GM23338 (cell line): ENCODE measurements around the gene FKRP. TPM values are rescaled to one million over a fixed set of nuclear protein-coding genes. Genes with fewer than 3 reads are reported as not detected.

Experiments
- ATAC-seq: fragments of 200-7000 bp; cut with Tn5 transposase; 3 replicates; pipeline ENCODE4 v1.9.1; 2020
- DNase-seq: peaks from one replicate; pipeline ENCODE4 v3.0.0-alpha.2; 2015; ENCODE audit warnings: low spot score
- H2AFZ ChIP-seq: fragments of 200-600 bp; sonication (generic); 2 replicates; pipeline ENCODE4 v1.8.0; 2016; ENCODE audit warnings: antibody characterized with exemption, mild to moderate bottlenecking, moderate library complexity
- H3F3A ChIP-seq: fragments of 200-600 bp; sonication (generic); replicated peaks from 2 replicates; pipeline ENCODE4 v1.8.0; 2017; ENCODE audit warnings: antibody characterized with exemption, mixed run types, low read depth
- H3K27ac ChIP-seq: fragments of 200-600 bp; sonication (generic); 2 replicates; pipeline ENCODE4 v1.6.1; 2016; ENCODE audit warnings: low read depth
- H3K27me3 ChIP-seq: fragments of 200-600 bp; sonication (generic); 2 replicates; pipeline ENCODE4 v1.8.0; 2016; ENCODE audit warnings: mild to moderate bottlenecking, mixed run types, moderate library complexity; ENCODE audit not compliant: insufficient read depth
- H3K36me3 ChIP-seq: fragments of 200-600 bp; sonication (generic); 2 replicates; pipeline ENCODE4 v1.8.0; 2016; ENCODE audit warnings: mild to moderate bottlenecking; ENCODE audit not compliant: insufficient read depth
- H3K4me1 ChIP-seq: fragments of 200-600 bp; sonication (generic); 2 replicates; pipeline ENCODE4 v1.8.0; 2016; ENCODE audit warnings: mild to moderate bottlenecking, moderate library complexity; ENCODE audit not compliant: insufficient read depth
- H3K4me2 ChIP-seq: fragments of 200-600 bp; sonication (generic); 2 replicates; pipeline ENCODE4 v1.7.1; 2017; ENCODE audit warnings: mixed run types
- H3K4me3 ChIP-seq: fragments of 200-600 bp; sonication (generic); 2 replicates; pipeline ENCODE4 v1.6.1; 2016; ENCODE audit warnings: mixed run types
- H3K79me2 ChIP-seq: fragments of 200-600 bp; sonication (generic); replicated peaks from 2 replicates; pipeline ENCODE4 v1.8.0; 2017; ENCODE audit warnings: mild to moderate bottlenecking; ENCODE audit not compliant: insufficient read depth
- H3K9me2 ChIP-seq: fragments of 200-600 bp; sonication (generic); 2 replicates; pipeline ENCODE4 v1.8.0; 2017; ENCODE audit not compliant: insufficient read depth
- H4K20me1 ChIP-seq: fragments of 200-600 bp; sonication (generic); replicated peaks from 2 replicates; pipeline ENCODE4 v1.8.0; 2017; ENCODE audit warnings: mild to moderate bottlenecking; ENCODE audit not compliant: insufficient read depth
- H3K27ac Mint-ChIP-seq: 2 replicates; pipeline ENCODE4 v1.8.0; 2020; ENCODE audit warnings: inconsistent platforms, mild to moderate bottlenecking, moderate library complexity, mixed read lengths
- H3K27me3 Mint-ChIP-seq: 3 replicates; pipeline ENCODE4 v1.8.0; 2022; ENCODE audit warnings: low read depth, mild to moderate bottlenecking, moderate library complexity, mixed read lengths, inconsistent platforms; ENCODE audit not compliant: insufficient read depth, poor library complexity
- H3K36me3 Mint-ChIP-seq: 3 replicates; pipeline ENCODE4 v1.8.0; 2021; ENCODE audit warnings: low read depth, mild to moderate bottlenecking, inconsistent platforms, moderate library complexity, mixed read lengths
- H3K4me1 Mint-ChIP-seq: 3 replicates; pipeline ENCODE4 v1.8.0; 2020; ENCODE audit warnings: mild to moderate bottlenecking, inconsistent platforms, mixed read lengths
- H3K4me3 Mint-ChIP-seq: 3 replicates; pipeline ENCODE4 v1.8.0; 2021; ENCODE audit warnings: moderate library complexity, mild to moderate bottlenecking, inconsistent platforms, mixed read lengths
- H3K9me3 Mint-ChIP-seq: 3 replicates; pipeline ENCODE4 v1.8.0; 2020; ENCODE audit warnings: moderate library complexity, mild to moderate bottlenecking, inconsistent platforms, mixed read lengths
- CREB1 ChIP-seq: fragments of 250-450 bp; sonication (Bioruptor Pico); IDR thresholded peaks from 2 replicates; pipeline ENCODE4 v1.5.0; 2020; ENCODE audit warnings: low read depth, mild to moderate bottlenecking, moderate library complexity
- CTCF ChIP-seq, 2 experiments: fragments of 200-600 bp in 1 of 2; sonication (generic) in 1 of 2; conservative IDR thresholded peaks; 2 replicates each; pipeline versions ENCODE4 v1.5.1 to v1.6.1; 2016 to 2017; ENCODE audit warnings: antibody characterized with exemption in 2 of 2, low read depth in 2 of 2, mild to moderate bottlenecking in 2 of 2, moderate library complexity in 1 of 2
- EZH2phosphoT487 ChIP-seq: fragments of 200-600 bp; sonication (generic); IDR thresholded peaks from one replicate; pipeline ENCODE4 v1.8.1; 2018; ENCODE audit warnings: antibody characterized with exemption; ENCODE audit not compliant: unreplicated experiment
- NANOG ChIP-seq: IDR thresholded peaks from 2 replicates; pipeline ENCODE4 v1.6.1; 2016; ENCODE audit warnings: antibody characterized with exemption, borderline replicate concordance
- REST ChIP-seq: IDR thresholded peaks from one replicate; pipeline ENCODE4 v1.6.1; 2018; ENCODE audit warnings: antibody characterized with exemption; ENCODE audit not compliant: unreplicated experiment
- STAT1 ChIP-seq: IDR thresholded peaks from one replicate; pipeline ENCODE4 v1.6.1; 2016; ENCODE audit warnings: antibody characterized with exemption; ENCODE audit not compliant: unreplicated experiment
- ZNF331 ChIP-seq: fragments of 250-450 bp; sonication (Bioruptor Pico); IDR thresholded peaks from 2 replicates; pipeline ENCODE4 v1.5.0; 2020; ENCODE audit warnings: low read depth, mild to moderate bottlenecking, moderate library complexity
- ZNF462 ChIP-seq: fragments of 250-450 bp; sonication (Bioruptor Pico); IDR thresholded peaks from 2 replicates; pipeline ENCODE4 v1.5.0; 2020; ENCODE audit warnings: mild to moderate bottlenecking, moderate library complexity
- polyA plus RNA-seq: library from polyadenylated mRNA; unstranded; fragments of >200 nt; fragmentation: Nextera tagmentation; extraction: Ambion mirVana; gene quantifications from 2 replicates; pipeline ENCODE4 v1.2.1, GENCODE V29; 2016
- total RNA-seq: library from RNA; depleted of rRNA; stranded (reverse); fragments of >200 nt; shearing (Covaris generic); gene quantifications from 2 replicates; pipeline ENCODE4 v1.2.3, GENCODE V29; 2014

FKRP gene
- total and polyA plus RNA-seq, 2 experiments from 2014 or later, result 11.5 to 31.9 TPM

- Mint-ChIP-seq H3K4me3 (no peak overlapping the region), H3K27me3 (peaks cover 12% of the 10 kb centered on the region), H3K36me3 (peaks cover 86% of the 10 kb centered on the region), H3K9me3 (peaks cover 3% of the 10 kb centered on the region; the same call in 1 of the 3 replicates), H3K4me1 (peaks cover 21% of the 10 kb centered on the region), H3K27ac (no peak overlapping the region)
- peaks cover 17% of the 10 kb centered on the region; the same call in 1 of the 2 replicates for H3K36me3 ChIP-seq
- no peaks in the 10 kb centered on the region for H3K27me3 ChIP-seq
- no peaks in the 10 kb centered on the region for H3K4me1 ChIP-seq
- TF ChIP-seq REST (no peak), STAT1 (no peak), CTCF (conservative IDR thresholded peaks at IDR 0.05; ENCODE audit: low read depth in 2 of 2) (peak; percentile 83 to 93), EZH2phosphoT487 (no peak)
- H3K4me3 ChIP-seq, result no peak overlapping the region
- peaks cover 17% of the 10 kb centered on the region for H3K79me2 ChIP-seq
- ATAC-seq, result peak; percentile 92
- DNase-seq, result peak; percentile 85
- peaks cover 3% of the 10 kb centered on the region; the same call in 1 of the 2 replicates for H3F3A ChIP-seq
- H3K4me2 ChIP-seq, result no peak overlapping the region
- H2AFZ ChIP-seq, result no peak overlapping the region
- H3K27ac ChIP-seq, result no peak overlapping the region
- H3K9me2 ChIP-seq, result no peaks in the 10 kb centered on the region
- H4K20me1 ChIP-seq, result peaks cover 20% of the 10 kb centered on the region
Measured at GRCh38 chr19:46728693-46729339, 17.0 kb upstream of the FKRP start.

- H3K27me3 ChIP-seq, result no peaks in the 10 kb centered on the region
- Mint-ChIP-seq H3K4me1 (peaks cover 21% of the 10 kb centered on the region), H3K4me3 (no peak overlapping the region), H3K9me3 (peaks cover 3% of the 10 kb centered on the region; the same call in 1 of the 3 replicates), H3K36me3 (peaks cover 85% of the 10 kb centered on the region), H3K27ac (peak overlapping the region; percentile 65; the same call in 1 of the 2 replicates), H3K27me3 (peaks cover 10% of the 10 kb centered on the region)
- no peak for DNase-seq
- no peak for TF ChIP-seq ZNF462 (CRISPR knock-in tag)
- no peak for TF ChIP-seq CREB1 (CRISPR knock-in tag)
- no peak for TF ChIP-seq NANOG
- TF ChIP-seq ZNF331 (CRISPR knock-in tag), result no peak
- TF ChIP-seq EZH2phosphoT487, result no peak
- H3K4me1 ChIP-seq, result no peaks in the 10 kb centered on the region
- no peak overlapping the region for H3K4me2 ChIP-seq
- H4K20me1 ChIP-seq, result peaks cover 20% of the 10 kb centered on the region
- H3K4me3 ChIP-seq, result no peak overlapping the region
- H3F3A ChIP-seq, result peaks cover 3% of the 10 kb centered on the region; the same call in 1 of the 2 replicates
- H3K9me2 ChIP-seq, result no peaks in the 10 kb centered on the region
- H3K36me3 ChIP-seq, result peaks cover 25% of the 10 kb centered on the region
- H2AFZ ChIP-seq, result no peak overlapping the region
- peaks cover 26% of the 10 kb centered on the region for H3K79me2 ChIP-seq
- ATAC-seq, result no peak
- H3K27ac ChIP-seq, result no peak overlapping the region
Measured at GRCh38 chr19:46729696-46730095, 16.2 kb upstream of the FKRP start.
